ENCODE results near the gene CCIN. TPM values are rescaled to one million over a fixed set of nuclear protein-coding genes. Genes with fewer than 3 reads are reported as not detected.

CCIN gene
- total RNA-seq, 2 experiments from 2014 or later: 0.14 to 0.26 TPM

DNA sequence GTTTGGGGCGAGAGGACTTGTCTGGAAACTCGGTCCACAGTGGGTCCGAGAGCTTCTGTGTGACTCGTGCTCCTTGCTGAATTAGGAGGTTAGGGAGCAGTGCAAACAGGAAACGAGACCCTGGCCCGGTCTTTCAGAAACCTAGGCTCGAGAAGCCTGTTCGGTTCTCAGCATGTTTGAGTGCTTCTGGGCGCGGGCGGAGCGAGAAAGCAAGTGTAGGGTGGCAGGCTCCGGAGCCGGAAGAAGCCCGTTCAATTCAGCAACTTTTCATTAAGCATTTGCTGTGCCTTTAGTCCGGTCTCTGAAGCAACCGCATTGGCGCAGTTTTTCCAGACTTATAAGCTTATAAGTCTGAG, 22.1 kb downstream of the CCIN start:
- peak overlapping the region; percentile 97 for H3K4me3 Mint-ChIP-seq
- peaks cover 11% of the 10 kb centered on the region for H3K27me3 Mint-ChIP-seq
- H3K4me1 Mint-ChIP-seq: peaks cover 50% of the 10 kb centered on the region
- no peaks in the 10 kb centered on the region for H3K9me3 Mint-ChIP-seq
- peak; percentile 7 for ATAC-seq (ENCODE audit: low read depth)
- H3K36me3 Mint-ChIP-seq: peaks cover 12% of the 10 kb centered on the region
- H3K27ac Mint-ChIP-seq: peak overlapping the region; percentile 61
- DNase-seq: peak; percentile 64
- POLR2A ChIA-PET: interaction anchor here (1.0 to 3.0 kb wide), 16 partner anchors 10 to 460 kb away, joined by 3 to 20 read pairs (median 9); partner anchors contain the start of genes GLIPR2 and GNE

DNA sequence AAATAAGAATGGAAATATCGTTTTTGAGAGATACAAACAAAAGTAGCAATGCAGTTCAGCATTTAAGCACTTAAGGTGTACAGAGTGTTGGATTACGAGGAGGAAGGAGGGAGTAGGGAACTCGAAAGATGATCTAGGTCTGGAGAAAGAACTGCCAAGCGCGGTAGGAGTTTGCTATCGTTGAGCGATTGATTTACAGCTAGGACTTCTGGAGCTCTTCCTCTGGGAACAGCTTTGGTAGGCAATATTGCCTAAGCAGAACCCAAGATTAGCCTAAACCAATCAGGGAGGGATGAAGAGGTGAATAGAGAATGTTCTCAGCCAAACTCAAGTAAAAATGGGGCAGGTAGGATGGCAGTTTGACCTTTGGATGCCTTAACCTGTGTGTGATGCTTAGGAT, 22.5 kb downstream of the CCIN start:
- POLR2A ChIA-PET: interaction anchor here (0.6 to 3.0 kb wide), 9 partner anchors 9 to 376 kb away, joined by 3 to 20 read pairs (median 12); partner anchors contain the start of genes GLIPR2 and GNE
- Mint-ChIP-seq H3K27ac (peak overlapping the region; percentile 61), H3K36me3 (peaks cover 12% of the 10 kb centered on the region), H3K4me1 (peaks cover 50% of the 10 kb centered on the region), H3K27me3 (peaks cover 11% of the 10 kb centered on the region), H3K4me3 (peak overlapping the region; percentile 97), H3K9me3 (no peaks in the 10 kb centered on the region)
- ATAC-seq (ENCODE audit: low read depth) (no peak), DNase-seq (no peak)

DNA sequence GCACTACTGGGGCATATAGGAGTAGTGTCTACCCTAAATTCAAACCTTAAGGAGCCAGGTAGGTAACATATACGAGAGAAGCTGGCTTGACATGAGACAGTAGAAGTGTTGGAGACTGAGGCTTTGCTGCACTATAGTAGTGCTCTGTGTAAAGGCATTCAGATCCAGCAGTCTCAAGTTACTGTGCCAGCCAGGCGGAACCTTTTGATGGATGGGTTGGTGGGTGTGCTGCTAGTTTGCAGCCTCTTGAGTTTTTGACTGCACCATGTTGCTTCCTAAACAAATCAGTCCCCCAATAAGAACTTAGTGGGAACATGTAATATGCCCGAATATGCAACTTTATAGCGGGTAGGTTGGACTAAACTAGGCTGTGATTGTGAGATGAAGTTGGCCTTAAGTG, 23.0 kb downstream of the CCIN start:
- DNase-seq (no peak), ATAC-seq (ENCODE audit: low read depth) (no peak)
- POLR2A ChIA-PET: interaction anchor here (0.6 to 3.0 kb wide), 5 partner anchors 27 to 377 kb away, joined by 3 to 20 read pairs (median 15); partner anchors contain the start of gene GNE
- H3K9me3 Mint-ChIP-seq: no peaks in the 10 kb centered on the region
- H3K4me1 Mint-ChIP-seq: peaks cover 50% of the 10 kb centered on the region
- H3K4me3 Mint-ChIP-seq: peak overlapping the region; percentile 97
- peaks cover 12% of the 10 kb centered on the region for H3K36me3 Mint-ChIP-seq
- H3K27ac Mint-ChIP-seq: no peak overlapping the region
- H3K27me3 Mint-ChIP-seq: peaks cover 9% of the 10 kb centered on the region

DNA sequence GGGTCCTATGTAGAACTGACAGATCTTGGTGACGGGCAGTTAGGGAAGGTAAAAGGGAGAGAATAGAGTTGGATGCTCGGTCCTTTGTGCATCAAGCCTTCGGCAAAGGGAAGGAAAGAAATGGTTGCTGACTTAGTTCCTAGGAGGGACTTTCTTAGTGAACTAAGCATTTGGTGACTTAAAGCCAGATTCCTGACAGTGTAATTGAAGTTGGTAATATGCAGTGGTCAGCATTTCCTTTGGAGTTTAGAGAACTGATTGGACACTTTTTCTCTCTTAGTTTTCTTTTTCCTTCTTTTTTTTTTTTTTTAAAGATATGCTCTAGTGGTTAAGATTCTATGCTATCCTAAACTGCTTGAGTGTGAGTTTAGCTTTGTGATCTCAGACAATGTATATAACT, 23.8 kb downstream of the CCIN start:
- Mint-ChIP-seq H3K4me1 (peaks cover 47% of the 10 kb centered on the region), H3K27me3 (peaks cover 9% of the 10 kb centered on the region), H3K27ac (peak overlapping the region; percentile 14), H3K36me3 (peaks cover 15% of the 10 kb centered on the region), H3K4me3 (peak overlapping the region; percentile 97), H3K9me3 (no peaks in the 10 kb centered on the region)
- DNase-seq: no peak
- ATAC-seq (ENCODE audit: low read depth): no peak
- POLR2A ChIA-PET: interaction anchor here (1.0 to 1.1 kb wide), 2 partner anchors 13 to 20 kb away, joined by 3 read pairs; no protein-coding TSS in a partner anchor

DNA sequence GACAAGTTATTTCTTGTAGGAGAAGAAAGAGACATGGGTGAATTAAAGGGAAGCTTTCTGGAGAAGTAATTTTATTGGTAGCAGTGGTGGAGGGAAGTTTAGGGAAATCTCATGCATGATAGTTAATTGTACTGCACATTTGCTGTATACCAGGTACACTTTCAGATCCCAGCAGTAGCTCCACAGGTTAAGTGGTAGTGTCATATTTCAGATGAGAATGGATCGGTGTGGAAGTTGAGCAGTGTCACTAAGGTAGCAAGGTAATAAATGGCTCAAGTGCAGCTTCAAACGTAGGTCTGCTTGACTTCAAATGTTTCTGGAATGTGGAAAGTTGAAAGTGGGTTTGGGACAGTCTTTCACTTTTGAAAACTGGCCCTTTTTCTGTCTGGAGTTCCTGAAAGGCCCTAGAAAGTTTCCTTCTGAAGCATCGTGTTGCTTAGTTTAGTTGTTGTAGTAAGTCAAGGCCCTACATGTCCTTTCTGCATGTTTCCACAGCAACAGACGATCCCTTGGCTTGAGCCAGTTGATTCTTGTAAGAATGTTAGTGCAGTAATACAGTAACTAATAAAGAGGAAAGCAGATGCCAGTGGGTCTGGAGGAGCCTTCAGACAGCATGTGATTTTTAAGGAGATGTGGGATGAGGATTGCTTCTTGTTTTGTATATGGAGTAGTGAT, 25.3 kb downstream of the CCIN start:
- DNase-seq (no peak), ATAC-seq (ENCODE audit: low read depth) (no peak)
- H3K4me3 Mint-ChIP-seq: peak overlapping the region; percentile 5
- H3K27ac Mint-ChIP-seq: no peak overlapping the region
- peaks cover 16% of the 10 kb centered on the region for H3K36me3 Mint-ChIP-seq
- no peaks in the 10 kb centered on the region for H3K27me3 Mint-ChIP-seq
- POLR2A ChIA-PET: interaction anchor here (0.6 kb wide), 1 partner anchor 406 kb away, joined by 5 read pairs; no protein-coding TSS in a partner anchor
- H3K4me1 Mint-ChIP-seq: peaks cover 44% of the 10 kb centered on the region
- H3K9me3 Mint-ChIP-seq: no peaks in the 10 kb centered on the region

DNA sequence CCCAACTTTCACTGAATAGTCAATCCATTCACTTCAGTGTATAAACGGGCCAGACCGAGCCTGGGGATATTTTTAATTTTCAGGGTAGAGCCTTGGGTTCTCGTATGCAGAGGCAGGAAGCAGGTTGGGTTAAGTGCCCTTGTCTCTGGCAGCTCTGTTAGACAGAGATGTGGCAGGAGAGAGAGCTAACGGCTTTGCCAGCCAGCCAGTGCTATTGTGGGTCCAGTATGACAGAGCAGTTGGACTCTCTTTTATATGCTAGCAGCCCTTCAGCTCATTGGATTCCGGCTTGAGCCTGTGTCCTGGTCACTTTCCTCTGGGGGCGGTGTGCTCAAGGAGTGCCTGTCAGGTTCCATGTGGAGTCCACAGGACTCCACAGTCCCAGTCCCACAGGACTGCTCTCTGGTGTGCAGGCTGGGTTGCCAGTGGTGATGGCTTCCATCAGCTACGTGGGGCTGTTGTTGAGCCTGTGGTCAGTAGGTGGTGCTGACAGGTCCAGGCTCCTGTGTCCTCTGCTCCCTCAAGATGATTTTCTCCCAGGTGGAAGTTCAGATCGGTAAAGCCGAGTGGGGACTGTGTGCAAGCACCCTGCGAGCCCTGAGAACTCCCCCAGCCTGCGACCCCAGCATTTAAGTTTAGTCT, 35.8 kb downstream of the CCIN start:
- peaks cover 36% of the 10 kb centered on the region for H3K36me3 Mint-ChIP-seq
- no peaks in the 10 kb centered on the region for H3K27me3 Mint-ChIP-seq
- no peak overlapping the region for H3K27ac Mint-ChIP-seq
- no peak overlapping the region for H3K4me3 Mint-ChIP-seq
- H3K4me1 Mint-ChIP-seq: peaks cover 31% of the 10 kb centered on the region
- ATAC-seq (ENCODE audit: low read depth): no peak
- DNase-seq: no peak
- POLR2A ChIA-PET: interaction anchor here (3.0 kb wide), 1 partner anchor 14 kb away, joined by 10 read pairs; the partner anchor contains the start of gene CLTA
- no peaks in the 10 kb centered on the region for H3K9me3 Mint-ChIP-seq

DNA sequence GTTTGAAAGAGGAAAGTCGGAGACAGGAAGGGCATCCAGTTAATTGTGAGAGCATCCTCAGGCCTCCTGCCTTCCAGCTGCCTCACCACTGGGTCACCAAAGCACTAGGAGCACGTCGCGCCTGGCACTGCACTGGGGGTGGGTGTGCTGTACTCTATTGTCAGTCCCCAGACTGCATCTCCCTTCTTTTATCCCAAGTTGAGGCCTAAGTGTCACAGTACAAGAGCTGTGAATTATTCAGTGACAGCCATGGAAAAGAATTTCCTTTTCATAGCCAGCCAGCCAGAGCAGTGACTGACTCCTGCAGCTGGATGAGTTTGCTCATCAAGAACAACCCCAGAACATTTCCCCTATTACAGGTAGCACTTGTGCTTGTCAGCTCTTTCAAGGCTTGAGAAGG, 37.8 kb downstream of the CCIN start:
- POLR2A ChIA-PET: interaction anchor here (0.5 to 3.0 kb wide), 2 partner anchors 8 to 16 kb away, joined by 4 to 10 read pairs; partner anchors contain the start of gene CLTA
- ATAC-seq (ENCODE audit: low read depth): no peak
- H3K4me3 Mint-ChIP-seq: no peak overlapping the region

DNA sequence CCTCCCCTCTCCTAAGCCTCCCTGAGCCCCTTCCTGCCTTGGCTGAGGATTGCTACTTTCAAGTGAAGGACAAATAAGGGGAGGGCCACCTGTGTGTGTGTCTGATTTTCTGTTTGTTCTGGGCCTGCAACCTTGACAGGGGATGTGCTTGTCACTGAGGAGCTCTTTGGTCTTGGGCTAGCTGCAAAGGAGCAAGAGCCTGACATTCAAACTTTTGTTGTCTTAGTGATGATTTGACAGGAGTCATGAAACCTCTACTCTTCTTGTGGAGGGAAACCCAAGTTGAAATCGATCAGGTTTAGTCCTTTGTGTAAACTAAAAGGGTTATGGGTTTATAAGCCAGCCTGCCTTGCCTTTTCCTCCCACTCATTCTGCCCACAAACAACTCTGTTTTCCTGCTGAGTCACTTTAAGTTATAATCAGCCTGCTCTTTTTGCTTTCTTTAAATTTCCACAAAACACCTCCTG, 38.4 kb downstream of the CCIN start:
- DNase-seq (no peak), ATAC-seq (ENCODE audit: low read depth) (peak; percentile 27)
- Mint-ChIP-seq H3K4me3 (no peak overlapping the region), H3K4me1 (peaks cover 36% of the 10 kb centered on the region), H3K27me3 (no peaks in the 10 kb centered on the region), H3K36me3 (peaks cover 41% of the 10 kb centered on the region), H3K27ac (peak overlapping the region; percentile 47), H3K9me3 (no peaks in the 10 kb centered on the region)
- POLR2A ChIA-PET: interaction anchor here (0.5 to 3.0 kb wide), 2 partner anchors 9 to 17 kb away, joined by 4 to 10 read pairs; partner anchors contain the start of gene CLTA

More for the DNA sequence above, 37.8 kb downstream of the CCIN start:
- Mint-ChIP-seq H3K9me3 (no peaks in the 10 kb centered on the region), H3K27ac (peak overlapping the region; percentile 47), H3K27me3 (no peaks in the 10 kb centered on the region), H3K4me1 (peaks cover 35% of the 10 kb centered on the region), H3K36me3 (peaks cover 41% of the 10 kb centered on the region)
- DNase-seq: no peak

DNA sequence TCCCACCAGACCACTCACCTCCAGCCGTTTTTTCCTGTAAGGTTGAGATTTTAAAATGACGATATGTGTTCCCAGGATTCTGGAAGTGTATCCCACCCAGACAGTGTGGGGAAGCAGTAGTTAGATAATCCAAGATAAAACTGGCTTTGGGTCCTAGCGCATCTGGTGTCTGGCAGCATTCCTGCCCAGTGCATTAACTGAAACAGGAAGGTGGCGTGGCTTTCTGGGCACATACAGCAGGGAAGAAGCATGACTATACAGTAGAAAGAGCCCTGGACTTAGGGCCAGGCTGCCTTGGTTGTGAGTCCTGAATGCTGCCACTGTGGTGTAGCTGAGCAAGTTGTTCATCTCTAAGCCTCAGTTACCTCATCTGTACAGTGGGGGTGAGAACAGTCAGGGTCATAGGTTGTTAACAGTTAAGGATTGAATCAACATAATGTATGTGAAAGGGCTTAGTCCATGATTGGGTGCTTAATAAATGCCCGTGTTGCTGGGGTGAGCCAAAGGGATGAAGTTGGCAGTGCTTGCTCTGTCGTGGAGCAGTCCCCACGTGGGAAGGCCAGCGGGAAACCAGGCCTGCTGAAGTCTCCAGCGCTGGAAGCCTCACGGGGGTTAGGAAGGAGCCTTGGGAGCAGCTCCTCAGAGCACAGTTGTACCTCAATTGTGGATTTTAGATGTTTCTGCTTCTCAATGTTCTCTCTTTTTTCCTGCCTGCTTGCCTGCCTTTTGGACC, 39.5 kb downstream of the CCIN start:
- Mint-ChIP-seq H3K4me1 (peaks cover 45% of the 10 kb centered on the region), H3K27ac (peak overlapping the region; percentile 12), H3K9me3 (no peaks in the 10 kb centered on the region), H3K36me3 (peaks cover 42% of the 10 kb centered on the region), H3K27me3 (no peaks in the 10 kb centered on the region), H3K4me3 (no peak overlapping the region)
- DNase-seq (no peak), ATAC-seq (ENCODE audit: low read depth) (no peak)
- POLR2A ChIA-PET: interaction anchor here (1.3 kb wide), 1 partner anchor 18 kb away, joined by 3 read pairs; the partner anchor contains the start of gene CLTA

DNA sequence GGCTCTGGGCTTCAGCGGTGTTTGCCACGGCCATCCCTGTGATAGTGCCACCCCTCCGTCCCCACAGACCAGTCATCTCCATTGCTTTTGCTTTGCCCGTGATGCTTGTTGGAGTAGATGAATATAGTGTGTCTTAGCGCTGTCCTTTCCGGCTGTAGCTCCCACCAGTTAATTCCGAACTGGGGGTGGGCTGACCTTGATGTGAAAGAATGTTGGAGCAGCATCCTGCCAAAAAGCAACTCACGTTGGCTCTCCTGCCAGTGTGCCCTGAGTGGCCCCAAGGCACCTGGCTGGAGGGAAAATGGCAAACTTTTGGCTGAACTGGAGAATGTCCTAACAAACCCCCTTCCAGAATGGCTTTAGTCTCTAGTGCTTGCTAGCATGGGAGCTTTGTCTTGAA, 41.5 kb downstream of the CCIN start:
- no peaks in the 10 kb centered on the region for H3K9me3 Mint-ChIP-seq
- ATAC-seq (ENCODE audit: low read depth) (no peak), DNase-seq (no peak)
- no peaks in the 10 kb centered on the region for H3K27me3 Mint-ChIP-seq
- peaks cover 39% of the 10 kb centered on the region for H3K36me3 Mint-ChIP-seq
- POLR2A ChIA-PET: no interaction called here
- H3K4me1 Mint-ChIP-seq: peaks cover 47% of the 10 kb centered on the region
- no peak overlapping the region for H3K4me3 Mint-ChIP-seq
- H3K27ac Mint-ChIP-seq: no peak overlapping the region

DNA sequence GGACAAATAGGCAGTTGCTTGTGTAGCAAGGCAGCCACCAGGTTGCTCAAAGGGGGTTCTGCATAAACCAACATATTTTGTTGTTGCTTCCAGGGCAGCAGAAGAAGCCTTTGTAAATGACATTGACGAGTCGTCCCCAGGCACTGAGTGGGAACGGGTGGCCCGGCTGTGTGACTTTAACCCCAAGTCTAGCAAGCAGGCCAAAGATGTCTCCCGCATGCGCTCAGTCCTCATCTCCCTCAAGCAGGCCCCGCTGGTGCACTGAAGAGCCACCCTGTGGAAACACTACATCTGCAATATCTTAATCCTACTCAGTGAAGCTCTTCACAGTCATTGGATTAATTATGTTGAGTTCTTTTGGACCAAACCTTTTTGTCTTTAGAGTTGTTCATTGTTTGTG, 42.3 kb downstream of the CCIN start:
- Mint-ChIP-seq H3K27ac (peak overlapping the region; percentile 15), H3K4me3 (no peak overlapping the region), H3K4me1 (peaks cover 45% of the 10 kb centered on the region), H3K27me3 (no peaks in the 10 kb centered on the region), H3K36me3 (peaks cover 39% of the 10 kb centered on the region), H3K9me3 (no peaks in the 10 kb centered on the region)
- DNase-seq (no peak), ATAC-seq (ENCODE audit: low read depth) (no peak)
- POLR2A ChIA-PET: interaction anchor here (0.6 kb wide), 1 partner anchor 35 kb away, joined by 3 read pairs; no protein-coding TSS in a partner anchor

DNA sequence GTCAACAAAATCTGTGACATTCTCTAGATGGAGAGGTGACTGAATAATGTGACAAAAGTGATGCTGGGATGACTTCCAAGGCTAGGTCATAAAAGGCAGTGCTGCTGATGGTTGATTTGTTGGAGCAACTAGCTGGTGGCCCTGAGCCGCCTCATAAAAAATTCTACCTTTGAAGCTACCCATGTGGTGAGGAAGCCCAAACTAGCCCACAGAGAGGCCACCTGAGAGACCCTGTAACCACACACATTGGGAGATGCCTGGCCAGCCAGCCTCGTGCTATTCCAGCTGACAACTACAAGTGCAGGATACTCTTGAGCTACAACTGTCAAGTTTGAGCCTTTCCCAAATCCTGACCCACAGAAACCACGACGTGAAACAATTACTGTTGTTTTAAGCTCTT, 44.2 kb downstream of the CCIN start:
- Mint-ChIP-seq H3K4me3 (no peak overlapping the region), H3K27me3 (no peaks in the 10 kb centered on the region), H3K36me3 (peaks cover 37% of the 10 kb centered on the region), H3K27ac (peak overlapping the region; percentile 57), H3K9me3 (no peaks in the 10 kb centered on the region), H3K4me1 (peaks cover 45% of the 10 kb centered on the region)
- POLR2A ChIA-PET: interaction anchor here (0.6 to 1.6 kb wide), 4 partner anchors 20 to 45 kb away, joined by 3 to 9 read pairs (median 4); partner anchors contain the start of genes CLTA and GNE
- ATAC-seq (ENCODE audit: low read depth) (no peak), DNase-seq (no peak)

DNA sequence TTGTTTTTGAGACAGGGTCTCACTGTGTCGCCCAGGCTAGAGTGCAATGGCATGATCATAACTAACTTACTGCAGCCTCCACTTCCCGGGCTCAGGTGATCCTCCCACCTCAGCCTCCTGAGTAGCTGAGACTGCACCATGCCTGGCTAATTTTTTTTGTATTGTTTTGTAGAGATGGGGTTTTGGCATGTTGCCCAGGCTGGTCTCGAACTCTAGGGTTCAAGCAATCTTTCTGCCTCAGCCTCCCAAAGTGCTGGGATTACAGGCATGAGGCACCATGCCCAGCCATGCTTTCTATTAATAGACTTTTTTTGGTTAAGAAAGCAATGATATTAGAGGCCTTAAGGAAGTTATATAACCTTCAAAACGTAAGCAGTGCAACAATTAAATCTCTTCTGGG, 44.8 kb downstream of the CCIN start:
- ATAC-seq (ENCODE audit: low read depth) (no peak), DNase-seq (no peak)
- no peak overlapping the region for H3K4me3 Mint-ChIP-seq
- H3K27me3 Mint-ChIP-seq: no peaks in the 10 kb centered on the region
- no peak overlapping the region for H3K27ac Mint-ChIP-seq
- peaks cover 39% of the 10 kb centered on the region for H3K36me3 Mint-ChIP-seq
- H3K4me1 Mint-ChIP-seq: peaks cover 49% of the 10 kb centered on the region
- no peaks in the 10 kb centered on the region for H3K9me3 Mint-ChIP-seq
- POLR2A ChIA-PET: interaction anchor here (1.6 kb wide), 2 partner anchors 21 to 23 kb away, joined by 3 to 9 read pairs; partner anchors contain the start of gene CLTA
